Kidney (tissue), 14 donors: ENCODE measurements around the gene IFI30. TPM values are rescaled to one million over a fixed set of nuclear protein-coding genes. Genes with fewer than 3 reads are reported as not detected.

Experiments used
- DNase-seq, 5 donors: peaks; one replicate each; pipeline ENCODE4 v3.0.0-alpha.2; 2013 to 2020
- FAIRE-seq: peaks from 2 replicates; lab custom pipeline; 2012; peaks lifted over from hg19 to GRCh38; lab: Jason Lieb, UNC
- H3K27ac ChIP-seq, 2 donors: one replicate each; pipeline ENCODE4 v1.7.0; 2013; ENCODE audit warnings: low read depth in 2 of 2, low read length in 2 of 2, inconsistent platforms in 1 of 2
- H3K27me3 ChIP-seq: one replicate; pipeline ENCODE4 v1.7.1; 2013; ENCODE audit warnings: low read length, inconsistent platforms; ENCODE audit not compliant: control insufficient read depth, insufficient read depth
- H3K36me3 ChIP-seq, 3 donors: one replicate each; pipeline versions ENCODE4 v1.7.0 to v1.7.1; 2013; ENCODE audit warnings: low read length in 3 of 3, control low read depth in 1 of 3, inconsistent platforms in 1 of 3; ENCODE audit not compliant: insufficient read depth in 3 of 3, control insufficient read depth in 2 of 3
- H3K4me1 ChIP-seq, 3 donors: one replicate each; pipeline versions ENCODE4 v1.7.0 to v1.7.1; 2013; ENCODE audit warnings: low read length in 3 of 3, inconsistent platforms in 1 of 3, low read depth in 1 of 3; ENCODE audit not compliant: control insufficient read depth in 2 of 3, insufficient read depth in 2 of 3
- H3K4me3 ChIP-seq, 3 donors: one replicate each; pipeline versions ENCODE4 v1.7.0 to v1.8.1; 2013; ENCODE audit warnings: low read length in 3 of 3, control low read depth in 1 of 3, inconsistent platforms in 1 of 3
- H3K9ac ChIP-seq, 3 donors: one replicate each; pipeline versions ENCODE4 v1.7.0 to v1.7.1; 2013; ENCODE audit warnings: low read length in 3 of 3, control low read depth in 1 of 3, inconsistent platforms in 1 of 3
- H3K9me3 ChIP-seq, 3 donors: one replicate each; pipeline versions ENCODE4 v1.7.0 to v1.7.1; 2013; ENCODE audit warnings: low read length in 3 of 3, control low read depth in 1 of 3, inconsistent platforms in 1 of 3; ENCODE audit not compliant: control insufficient read depth in 2 of 3, insufficient read depth in 1 of 3
- intact Hi-C: fragments of 100-400 bp; cut with DNase I; formaldehyde crosslinking; loops from one replicate; pipeline ENCODE4 v1.11.1; 2022
- polyA plus RNA-seq: library from polyadenylated mRNA; stranded (reverse); fragments of 350-450 nt; fragmentation: Illumina TruSeq; extraction: RNeasy Lipid Tissue Mini Kit (QIAGEN cat#74804); gene quantifications from one replicate; pipeline ENCODE4 v1.2.3, GENCODE V29; 2014; ENCODE audit warnings: low read depth, low replicate concordance; ENCODE audit not compliant: insufficient read depth
- total RNA-seq: library from RNA; stranded (reverse); fragmentation: NEBNext Ultra II Directional; extraction: Animal tissue kit (Norgen Biotek cat#: 25700); gene quantifications from one replicate; pipeline ENCODE4 v1.2.1, GENCODE V29; 2021
- TF ChIP-seq, protein P1 (sequence below): IDR thresholded peaks from 3 replicates; pipeline ENCODE4 v1.5.1; 2012; ENCODE audit warnings: mild to moderate bottlenecking, moderate library complexity, borderline replicate concordance; ENCODE audit not compliant: insufficient read depth; ENCODE audit errors: extremely low read depth
- donor health status: control.
- donor health status: control.
- donor health status: control.
- donor health status: control.
- donor health status: control.
- donor health status: DM: yes; HTN: yes; CAD: no.
- donor health status: Normal renal cell carcinoma (clear cell type).

Gene IFI30
- total and polyA plus RNA-seq, 2 donors from 2014 or later, result 109 to 173 TPM

GRCh38 chr19:18155095-18156087 lies 18.2 kb upstream of the IFI30 start:
- DNase-seq, result no peak
- Histone ChIP-seq H3K27me3 (no peaks in the 10 kb centered on the region), H3K9me3 (no peaks in the 10 kb centered on the region), H3K27ac (no peak overlapping the region), H3K4me1 (peaks cover 0 to 33% (median 16%) of the 10 kb centered on the region in 3 donors), H3K9ac (no peak overlapping the region), H3K4me3 (no peak overlapping the region), H3K36me3 (peaks cover 0 to 4% (median 0%) of the 10 kb centered on the region in 3 donors)
- TF ChIP-seq, protein P1, sequence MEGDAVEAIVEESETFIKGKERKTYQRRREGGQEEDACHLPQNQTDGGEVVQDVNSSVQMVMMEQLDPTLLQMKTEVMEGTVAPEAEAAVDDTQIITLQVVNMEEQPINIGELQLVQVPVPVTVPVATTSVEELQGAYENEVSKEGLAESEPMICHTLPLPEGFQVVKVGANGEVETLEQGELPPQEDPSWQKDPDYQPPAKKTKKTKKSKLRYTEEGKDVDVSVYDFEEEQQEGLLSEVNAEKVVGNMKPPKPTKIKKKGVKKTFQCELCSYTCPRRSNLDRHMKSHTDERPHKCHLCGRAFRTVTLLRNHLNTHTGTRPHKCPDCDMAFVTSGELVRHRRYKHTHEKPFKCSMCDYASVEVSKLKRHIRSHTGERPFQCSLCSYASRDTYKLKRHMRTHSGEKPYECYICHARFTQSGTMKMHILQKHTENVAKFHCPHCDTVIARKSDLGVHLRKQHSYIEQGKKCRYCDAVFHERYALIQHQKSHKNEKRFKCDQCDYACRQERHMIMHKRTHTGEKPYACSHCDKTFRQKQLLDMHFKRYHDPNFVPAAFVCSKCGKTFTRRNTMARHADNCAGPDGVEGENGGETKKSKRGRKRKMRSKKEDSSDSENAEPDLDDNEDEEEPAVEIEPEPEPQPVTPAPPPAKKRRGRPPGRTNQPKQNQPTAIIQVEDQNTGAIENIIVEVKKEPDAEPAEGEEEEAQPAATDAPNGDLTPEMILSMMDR, result no peak
- intact Hi-C loops, result no loop called here
- no peak for FAIRE-seq

DNA sequence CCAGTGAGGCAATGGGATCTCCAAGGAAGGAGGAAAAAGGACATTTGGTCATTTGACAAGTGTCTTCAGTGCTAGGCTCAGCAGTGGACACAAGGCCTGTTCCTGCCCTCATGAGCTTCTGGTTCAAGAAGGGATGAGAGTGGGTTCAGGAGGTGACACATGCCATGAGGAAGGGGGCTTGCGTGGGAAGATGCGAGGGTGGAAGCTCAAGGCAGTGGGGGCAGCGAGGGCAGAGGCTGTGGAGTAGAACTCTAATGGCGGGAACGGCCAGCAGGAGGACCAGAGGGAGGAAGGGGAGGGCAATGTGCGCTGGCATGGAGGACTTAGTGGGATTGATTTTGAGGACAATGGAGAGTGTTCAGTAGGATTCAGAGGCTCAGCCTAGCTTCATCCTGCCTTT lies 17.3 kb upstream of the IFI30 start:
- FAIRE-seq (no peak), DNase-seq (no peak)
- Histone ChIP-seq H3K9me3 (no peaks in the 10 kb centered on the region), H3K36me3 (peaks cover 0 to 4% (median 0%) of the 10 kb centered on the region in 3 donors), H3K9ac (peak overlapping the region in 2 of 3 donors; percentile 28 to 59), H3K27ac (peak overlapping the region; percentile 65 to 75), H3K4me3 (no peak overlapping the region), H3K4me1 (peaks cover 0 to 36% (median 16%) of the 10 kb centered on the region in 3 donors), H3K27me3 (no peaks in the 10 kb centered on the region)
- intact Hi-C loops, result no loop called here
- TF ChIP-seq, protein P1, result no peak

DNA sequence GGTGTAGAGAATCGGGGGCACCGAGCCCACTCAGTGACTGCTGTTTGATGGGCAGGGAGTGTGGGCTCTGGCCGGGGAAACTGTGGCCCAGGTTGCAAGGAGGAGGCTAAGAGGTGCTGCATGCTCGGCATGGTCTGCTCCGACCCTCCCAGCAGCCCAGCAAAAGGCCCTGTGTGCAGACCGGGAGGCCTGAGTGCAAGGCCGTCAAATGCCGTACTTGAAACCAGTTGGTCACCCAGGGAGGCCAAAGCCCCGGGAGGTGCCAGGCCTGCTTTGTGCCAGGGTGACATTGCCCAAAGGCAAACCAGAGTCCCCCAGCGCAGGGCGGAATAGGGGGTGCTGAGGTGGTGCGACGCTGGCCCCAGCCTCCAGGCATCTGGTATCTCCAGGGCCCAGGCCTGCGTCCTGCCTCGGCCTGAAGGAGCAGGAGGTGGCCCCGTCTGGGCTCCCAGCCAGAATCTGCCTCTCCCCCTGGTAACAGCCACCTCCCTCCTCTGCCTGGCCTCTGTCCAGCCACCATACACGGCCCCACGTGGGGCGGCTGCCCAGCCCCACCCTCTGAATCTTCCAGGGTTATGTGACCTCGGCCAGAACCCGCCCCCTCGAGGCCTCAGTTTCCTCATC lies 16.7 kb upstream of the IFI30 start:
- H3K4me3 ChIP-seq, result no peak overlapping the region
- DNase-seq (peak; percentile 64 to 96 (median 83)), FAIRE-seq (peak; percentile 30)
- H3K9me3 ChIP-seq, result no peaks in the 10 kb centered on the region
- peak overlapping the region in 2 of 3 donors; percentile 41 to 59 for H3K9ac ChIP-seq
- H3K4me1 ChIP-seq, result peaks cover 0 to 36% (median 15%) of the 10 kb centered on the region in 3 donors
- intact Hi-C loops, result no loop called here
- TF ChIP-seq, protein P1, result no peak
- H3K27me3 ChIP-seq, result no peaks in the 10 kb centered on the region
- H3K27ac ChIP-seq, result peak overlapping the region; percentile 65 to 75
- H3K36me3 ChIP-seq, result peaks cover 0 to 4% (median 0%) of the 10 kb centered on the region in 3 donors
